RCC 7860 (cell line): ENCODE measurements around the gene PKNOX2.

Source experiments
- DNase-seq: peaks from one replicate; pipeline ENCODE4 v3.0.0-alpha.2; 2015; ENCODE audit warnings: low spot score
- FAIRE-seq: peaks from 2 replicates; lab custom pipeline; 2012; peaks lifted over from hg19 to GRCh38; lab: Jason Lieb, UNC

PKNOX2 gene

GRCh38 chr11:125164422-125165110, at the start of gene PKNOX2:
TSS of gene PKNOX2 (plus strand) at chr11:125164751. CDS start at chr11:125351306, 186,555 bp downstream.
- FAIRE-seq, result no peak
- no peak for DNase-seq

- no peak for FAIRE-seq
These were observed 47.1 kb upstream of the PKNOX2 start for GRCh38 chr11:125117429-125117828.

GRCh38 chr11:125123194-125123946, 41.2 kb upstream of the PKNOX2 start:
- no peak for FAIRE-seq
- DNase-seq, result no peak

More at GRCh38 chr11:125117429-125117828, 47.1 kb upstream of the PKNOX2 start:
- DNase-seq, result no peak

GRCh38 chr11:125123947-125124617, 40.5 kb upstream of the PKNOX2 start:
- no peak for FAIRE-seq
- DNase-seq, result peak; percentile 30

- no peak for FAIRE-seq
- DNase-seq, result no peak
These were observed 39.9 kb upstream of the PKNOX2 start for GRCh38 chr11:125124618-125124992.

GRCh38 chr11:125128450-125128849, 36.1 kb upstream of the PKNOX2 start:
- no peak for DNase-seq
- no peak for FAIRE-seq

GRCh38 chr11:125129316-125129993, 35.1 kb upstream of the PKNOX2 start:
- FAIRE-seq (no peak), DNase-seq (no peak)

GRCh38 chr11:125132071-125132470, 32.5 kb upstream of the PKNOX2 start:
- DNase-seq (no peak), FAIRE-seq (no peak)

- FAIRE-seq, result no peak
- DNase-seq, result no peak
These were observed 32.0 kb upstream of the PKNOX2 start for GRCh38 chr11:125132596-125132995.

GRCh38 chr11:125136001-125136400, 28.6 kb upstream of the PKNOX2 start:
- FAIRE-seq (no peak), DNase-seq (no peak)

- FAIRE-seq, result no peak
- DNase-seq, result no peak
These were observed 25.6 kb upstream of the PKNOX2 start for GRCh38 chr11:125138966-125139365.

GRCh38 chr11:125139778-125140177, 24.8 kb upstream of the PKNOX2 start:
- DNase-seq (no peak), FAIRE-seq (no peak)

- no peak for DNase-seq
- FAIRE-seq, result no peak
These were observed 24.3 kb upstream of the PKNOX2 start for GRCh38 chr11:125140233-125140632.

GRCh38 chr11:125141178-125141577, 23.4 kb upstream of the PKNOX2 start:
- DNase-seq, result no peak
- no peak for FAIRE-seq

GRCh38 chr11:125141686-125142535, 22.6 kb upstream of the PKNOX2 start:
- FAIRE-seq (no peak), DNase-seq (no peak)

- FAIRE-seq, result no peak
- DNase-seq, result no peak
These were observed 18.3 kb upstream of the PKNOX2 start for GRCh38 chr11:125146232-125146631.

- no peak for DNase-seq
- FAIRE-seq, result no peak
These were observed 17.3 kb upstream of the PKNOX2 start for GRCh38 chr11:125147280-125147679.

- DNase-seq, result no peak
- FAIRE-seq, result no peak
These were observed 16.5 kb upstream of the PKNOX2 start for GRCh38 chr11:125148011-125148410.

- FAIRE-seq (no peak), DNase-seq (no peak)
These were observed 15.8 kb upstream of the PKNOX2 start for GRCh38 chr11:125148743-125149142.

GRCh38 chr11:125153837-125154236, 10.7 kb upstream of the PKNOX2 start:
- DNase-seq, result no peak
- no peak for FAIRE-seq
